ENCODE measurements around the gene TP63.

DNA sequence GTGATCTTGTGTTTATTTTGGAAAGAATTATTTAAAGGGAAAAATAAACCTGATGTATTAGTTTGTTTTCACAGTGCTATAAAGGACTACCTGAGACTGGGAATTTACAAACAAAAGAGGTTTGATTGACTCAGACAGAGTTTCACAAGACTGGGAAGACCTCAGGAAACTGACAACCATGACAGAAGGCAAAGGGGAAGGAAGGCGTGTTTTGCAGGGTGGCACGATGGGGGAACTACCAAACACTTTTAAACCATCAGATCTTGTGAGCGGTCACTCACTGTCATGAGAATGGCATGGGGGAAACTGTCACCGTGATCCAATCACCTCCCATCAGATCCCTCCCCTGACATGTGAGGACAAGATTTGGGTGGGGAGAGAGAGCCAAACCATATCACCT is 87.0 kb downstream of the TP63 start:
- TF ChIP-seq CTCF (IDR thresholded peaks at IDR 0.05; ENCODE audit: insufficient read depth, low read length), result no peak
- no peak for TF ChIP-seq POLR2AphosphoS5 (IDR thresholded peaks at IDR 0.05; ENCODE audit: low read depth)
- TF ChIP-seq SPI1 (IDR thresholded peaks at IDR 0.05; ENCODE audit: borderline replicate concordance, low read depth), result no peak
- no peak for TF ChIP-seq GABPA (IDR thresholded peaks at IDR 0.05; ENCODE audit: low read depth)
- no peak for TF ChIP-seq REST (IDR thresholded peaks at IDR 0.05; ENCODE audit: insufficient replicate concordance, low read depth)
